GM18508 (cell line): ENCODE results near the gene ECD.
"Not testable (repeated sequence)": the region's sequence is repeated elsewhere in the genome, so short reads cannot be mapped to it uniquely, and the experiment has no call there.

Experiments used
- ATAC-seq: cut with Tn5 transposase; IDR thresholded peaks from one replicate; pipeline ENCODE4 v1.9.1; 2021; ENCODE audit warnings: moderate number of reproducible peaks; ENCODE audit not compliant: insufficient read depth, unreplicated experiment

Gene ECD

DNA sequence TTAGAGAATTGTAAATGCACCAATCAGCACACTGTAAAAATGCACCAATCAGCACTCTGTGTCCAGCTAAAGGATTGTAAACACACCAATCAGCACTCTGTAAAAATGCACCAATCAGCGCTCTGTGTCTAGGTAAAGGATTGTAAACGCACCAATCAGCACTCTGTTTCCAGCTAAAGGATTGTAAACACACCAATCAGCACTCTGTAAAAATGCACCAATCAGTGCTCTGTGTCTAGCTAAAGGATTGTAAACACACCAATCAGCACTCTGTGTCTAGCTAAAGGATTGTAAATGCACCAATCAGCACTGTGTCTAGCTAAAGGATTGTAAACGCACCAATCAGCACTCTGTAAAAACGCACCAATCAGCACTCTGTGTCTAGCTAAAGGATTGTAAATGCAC is 58.6 kb downstream of the ECD start:
- ATAC-seq = not testable (repeated sequence)

DNA sequence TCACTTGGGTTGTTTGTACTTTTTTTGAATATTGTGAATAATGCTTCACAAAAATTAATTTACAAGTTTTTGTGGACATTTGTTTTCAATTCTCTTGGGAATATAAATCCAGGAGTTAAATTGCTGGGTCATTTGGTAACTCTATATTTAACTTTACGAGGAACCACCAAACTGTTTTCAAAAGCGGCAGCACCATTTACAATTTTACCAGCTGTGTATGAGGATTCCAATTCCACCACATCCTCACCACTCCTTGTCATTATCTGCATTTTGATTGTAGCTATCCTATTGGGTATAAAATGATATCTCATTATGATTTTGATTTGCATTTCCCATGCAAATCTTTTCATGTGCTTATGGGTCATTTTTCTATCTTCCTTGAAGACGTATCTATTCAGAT is 61.5 kb downstream of the ECD start:
- no peak for ATAC-seq

GRCh38 chr10:73099141-73099540 is 68.7 kb downstream of the ECD start:
- no peak for ATAC-seq

DNA sequence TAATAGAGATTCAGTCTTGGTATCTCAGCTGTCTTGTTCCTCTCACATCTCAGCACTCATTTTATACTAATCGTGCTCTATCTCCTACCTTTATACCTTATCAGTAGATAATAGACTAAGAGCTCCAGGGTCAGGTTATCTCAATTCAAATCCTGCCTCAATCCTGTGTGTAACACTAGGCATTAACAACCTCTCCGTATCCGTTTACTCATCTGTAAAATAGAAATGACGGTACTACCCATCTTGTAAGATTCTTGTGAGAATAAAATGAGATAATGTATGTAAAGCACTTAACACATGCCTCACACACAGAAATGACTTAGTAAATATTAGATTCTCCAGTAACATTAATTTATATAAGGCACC is 70.5 kb downstream of the ECD start:
- no peak for ATAC-seq

DNA sequence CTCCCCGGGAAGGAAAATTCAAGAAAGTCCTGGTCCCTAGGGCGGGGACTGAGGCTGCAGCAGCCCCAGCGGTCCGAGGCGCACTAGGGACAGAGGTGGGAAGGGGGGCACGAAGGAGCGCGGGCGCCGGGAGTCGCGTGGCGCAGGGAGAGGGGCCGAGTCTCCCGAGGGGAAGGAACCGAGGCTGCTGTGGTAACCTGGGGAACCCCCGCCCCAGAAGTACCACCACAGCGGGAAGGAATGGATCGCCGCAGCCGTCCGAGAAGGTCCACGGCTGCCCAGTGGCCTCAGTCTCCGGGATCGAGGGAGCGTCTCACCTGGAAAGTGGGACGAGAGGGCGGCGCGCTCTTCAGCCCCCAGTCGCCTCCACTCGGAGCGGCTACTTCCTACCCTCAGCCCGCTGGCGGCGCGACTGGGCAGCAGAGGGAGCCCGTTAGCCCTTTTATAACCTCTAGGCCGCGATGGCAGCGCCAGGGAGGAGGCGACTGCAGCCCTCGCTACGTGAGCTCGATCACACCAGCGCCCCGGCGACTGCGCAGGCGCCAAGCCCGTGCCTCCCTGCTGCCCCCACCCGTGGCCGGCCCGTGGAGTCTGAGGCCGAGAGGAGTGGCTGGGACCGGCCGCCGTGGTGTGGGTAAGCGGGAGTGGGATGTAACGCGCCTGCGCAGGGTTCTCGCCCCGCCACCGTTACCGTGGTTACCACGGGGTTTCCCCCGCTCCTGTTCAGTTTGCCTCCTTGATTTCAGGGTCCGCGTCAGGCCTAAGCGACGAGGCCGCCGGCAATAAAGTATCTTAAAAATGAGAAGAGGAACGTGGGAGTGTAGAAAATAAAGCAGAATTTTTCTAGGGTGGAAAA is 71.1 kb downstream of the ECD start, which contains the start of gene P4HA1:
P4HA1 (minus strand) TSS at position 418 of the 856 bp plus-strand sequence. CDS start 21,983 bp downstream, outside the sequence.
- peak; percentile 54 for ATAC-seq

DNA sequence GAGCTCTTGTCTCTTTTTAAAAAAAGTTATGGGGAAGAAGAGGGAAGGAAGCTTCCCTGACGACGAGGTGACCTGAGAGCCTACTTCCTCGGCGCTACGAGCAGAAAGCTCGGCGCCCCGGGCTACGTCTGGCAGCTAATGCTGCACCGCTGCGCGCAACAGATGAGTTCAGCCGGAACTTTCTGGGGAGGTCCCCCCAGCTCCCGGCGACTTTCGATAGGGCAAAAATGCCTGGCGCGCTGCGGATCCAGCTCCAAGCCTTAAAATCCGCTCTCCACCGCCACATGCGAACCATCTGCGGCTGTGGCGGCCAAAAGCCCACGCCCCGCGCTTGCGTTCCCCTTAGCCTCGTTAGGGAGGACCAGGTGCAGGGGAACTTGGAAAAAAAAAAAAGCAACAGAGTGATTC is 71.8 kb downstream of the ECD start:
- ATAC-seq = peak; percentile 4

DNA sequence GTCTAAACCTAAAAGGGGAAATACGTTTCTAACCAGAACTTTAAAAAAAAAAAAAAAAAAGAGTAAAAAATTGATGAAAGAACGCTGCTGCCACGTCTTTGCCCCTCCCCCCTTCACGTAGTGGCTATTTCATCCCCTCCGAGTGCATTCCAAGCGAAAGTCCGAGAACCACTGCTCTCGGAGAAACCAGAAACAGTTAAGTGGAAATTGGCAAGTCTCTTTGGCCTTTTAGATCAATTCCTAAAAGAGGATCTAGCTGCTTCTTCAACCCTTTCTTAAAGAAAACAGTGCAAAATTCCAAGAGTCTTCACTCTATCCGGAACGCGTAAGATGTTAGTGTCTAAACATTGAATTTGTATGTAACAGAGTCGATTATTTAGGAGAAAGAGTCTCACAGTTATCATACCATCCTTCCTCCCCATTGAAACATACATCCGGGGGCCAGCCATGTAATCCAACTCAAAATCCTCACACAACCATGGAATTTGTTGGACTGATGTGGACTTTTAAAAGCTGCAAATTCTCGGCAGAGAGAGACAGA is 72.3 kb downstream of the ECD start:
- no peak for ATAC-seq

DNA sequence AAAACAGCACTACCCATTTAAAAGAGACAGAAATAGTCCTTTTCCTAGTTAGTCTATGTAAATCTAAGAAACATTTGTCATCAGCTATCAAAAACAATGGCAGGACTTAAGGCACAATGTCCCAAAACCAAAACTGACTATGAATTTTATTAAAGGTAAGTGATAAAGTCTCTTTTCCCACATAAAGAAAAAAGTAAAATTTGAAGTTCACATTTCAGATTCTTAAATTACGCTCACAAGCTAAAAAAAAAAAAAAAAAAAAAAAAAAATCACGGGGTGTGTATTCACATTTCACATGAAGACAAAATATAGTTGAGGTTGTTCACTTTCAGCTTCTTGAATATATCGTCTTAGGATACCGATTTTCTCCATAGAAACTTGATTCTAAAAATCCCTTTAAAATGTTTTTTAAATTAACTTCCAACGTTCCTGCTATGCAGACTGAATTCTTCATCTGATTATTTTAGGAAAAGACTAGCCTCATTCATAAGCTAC is 72.8 kb downstream of the ECD start:
- no peak for ATAC-seq

- no peak for ATAC-seq
Measured at GRCh38 chr10:73093922-73094850, 73.6 kb downstream of the ECD start.

- ATAC-seq = no peak
Measured at GRCh38 chr10:73092830-73093229, 75.0 kb downstream of the ECD start.

- no peak for ATAC-seq
Measured at GRCh38 chr10:73088304-73088703, 79.5 kb downstream of the ECD start.

- ATAC-seq = no peak
Measured at GRCh38 chr10:73086816-73087215, 81.0 kb downstream of the ECD start.

DNA sequence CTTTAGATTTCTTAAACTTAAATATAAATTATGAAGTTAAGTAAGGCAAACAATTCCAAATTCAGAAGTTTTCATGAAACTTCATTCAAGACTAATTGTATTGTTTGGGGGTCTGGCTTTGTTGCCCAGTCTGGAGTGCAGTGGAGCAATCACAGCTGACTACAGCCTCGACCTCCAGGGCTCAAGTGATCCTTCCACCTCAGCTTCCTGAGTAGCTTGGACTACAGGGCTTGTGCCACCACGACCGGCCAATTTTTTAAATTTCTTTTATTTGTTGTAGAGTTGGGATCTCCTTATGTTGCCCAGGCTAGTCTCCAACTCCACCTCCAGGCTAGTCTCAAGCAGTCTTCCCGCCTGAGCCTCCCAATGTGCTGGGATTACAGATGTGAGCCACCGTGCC is 83.6 kb downstream of the ECD start:
- ATAC-seq = no peak
